ENCODE measurements around the gene ENAH. TPM values are rescaled to one million over a fixed set of nuclear protein-coding genes. Genes with fewer than 3 reads are reported as not detected.

Gene ENAH
- total and polyA plus RNA-seq, 9 of the 15 experiments (the other 6 are each of a cell fraction or from before 2014, with no cell fraction given) = 0.03 to 1.2 (median 0.15) TPM

DNA sequence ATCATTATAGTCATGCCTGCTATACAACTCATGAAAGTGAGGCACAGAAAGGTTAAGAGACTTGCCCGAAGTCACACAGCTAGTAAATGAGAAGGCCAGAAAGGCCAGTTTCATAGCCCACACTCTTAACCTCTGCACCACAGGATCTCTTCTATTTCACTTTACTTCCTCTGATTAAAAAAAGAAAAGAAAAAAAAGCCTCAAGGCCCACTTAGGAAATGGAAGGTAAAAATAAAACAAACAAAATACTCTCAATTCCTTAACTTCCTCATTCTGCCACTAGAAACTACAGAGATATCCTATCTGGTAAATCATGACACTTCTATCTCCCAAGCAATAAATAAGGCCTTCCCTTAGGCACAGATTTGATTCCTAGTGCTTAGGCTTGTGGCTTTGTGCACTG is 7.6 kb upstream of the ENAH start:
- H3K27ac ChIP-seq (ENCODE audit: extremely low read depth, low read depth, low read length) = no peak overlapping the region
- H3K27me3 ChIP-seq (ENCODE audit: control insufficient read depth in 2 of 2, insufficient read depth in 2 of 2, low read length in 2 of 2) = peaks cover 25 to 50% of the 10 kb centered on the region in 2 experiments; a peak in 4 of 5 replicates
- H3K4me1 ChIP-seq (replicated peaks in 1 of 2; ENCODE audit: control insufficient read depth in 2 of 2, insufficient read depth in 2 of 2, low read length in 2 of 2) = no peaks in the 10 kb centered on the region
- FAIRE-seq (no peak), ATAC-seq (no peak), DNase-seq (ENCODE audit: extremely low read depth in 1 of 4, low spot score in 3 of 4) (no peak)
- no peak overlapping the region for H2AFZ ChIP-seq (ENCODE audit: low read depth, low read length)
- POLR2A ChIA-PET = interaction anchor here (1.0 kb wide), 1 partner anchor 11 kb away, joined by 3 read pairs; no protein-coding TSS in a partner anchor
- H3K4me3 ChIP-seq = no peak overlapping the region
- WGBS (ENCODE audit: insufficient coverage, low coverage, missing lambda C conversion rate) = 11% methylated on average over 1 of the region's 1 CpG
- no peaks in the 10 kb centered on the region for H3K36me3 ChIP-seq (ENCODE audit: control insufficient read depth, insufficient read depth, low read length)
- no peak overlapping the region for H3K4me2 ChIP-seq (ENCODE audit: insufficient read depth, low read length)
- in situ Hi-C loops (cut with MboI) (no loop called here), intact Hi-C loops (cut with micrococcal nuclease) (loop anchor here (5.0 kb wide), 1 partner anchor 112 kb away; no protein-coding TSS in a partner anchor)
- H3K79me2 ChIP-seq (ENCODE audit: control insufficient read depth, insufficient read depth, low read length) = no peaks in the 10 kb centered on the region
- CTCF ChIA-PET (ENCODE audit: low intra/inter-chr PET ratio) = interaction anchor here (0.7 kb wide), 1 partner anchor 437 kb away, joined by 3 read pairs; no protein-coding TSS in a partner anchor
- no peaks in the 10 kb centered on the region for H3K9me3 ChIP-seq (replicated peaks; ENCODE audit: control insufficient read depth, insufficient read depth, low read depth, low read length)
- H4K20me1 ChIP-seq (replicated peaks; ENCODE audit: control insufficient read depth, insufficient read depth, low read length) = no peaks in the 10 kb centered on the region
- no peaks in the 10 kb centered on the region for H3K9me1 ChIP-seq (ENCODE audit: control insufficient read depth, insufficient read depth, low read length)
- no TSS peak for BruUV-seq (replicated peaks)
- no peak overlapping the region for H3K9ac ChIP-seq (ENCODE audit: insufficient read depth in 1 of 2, low read depth in 2 of 2, low read length in 2 of 2)
- TF ChIP-seq, protein P1, sequence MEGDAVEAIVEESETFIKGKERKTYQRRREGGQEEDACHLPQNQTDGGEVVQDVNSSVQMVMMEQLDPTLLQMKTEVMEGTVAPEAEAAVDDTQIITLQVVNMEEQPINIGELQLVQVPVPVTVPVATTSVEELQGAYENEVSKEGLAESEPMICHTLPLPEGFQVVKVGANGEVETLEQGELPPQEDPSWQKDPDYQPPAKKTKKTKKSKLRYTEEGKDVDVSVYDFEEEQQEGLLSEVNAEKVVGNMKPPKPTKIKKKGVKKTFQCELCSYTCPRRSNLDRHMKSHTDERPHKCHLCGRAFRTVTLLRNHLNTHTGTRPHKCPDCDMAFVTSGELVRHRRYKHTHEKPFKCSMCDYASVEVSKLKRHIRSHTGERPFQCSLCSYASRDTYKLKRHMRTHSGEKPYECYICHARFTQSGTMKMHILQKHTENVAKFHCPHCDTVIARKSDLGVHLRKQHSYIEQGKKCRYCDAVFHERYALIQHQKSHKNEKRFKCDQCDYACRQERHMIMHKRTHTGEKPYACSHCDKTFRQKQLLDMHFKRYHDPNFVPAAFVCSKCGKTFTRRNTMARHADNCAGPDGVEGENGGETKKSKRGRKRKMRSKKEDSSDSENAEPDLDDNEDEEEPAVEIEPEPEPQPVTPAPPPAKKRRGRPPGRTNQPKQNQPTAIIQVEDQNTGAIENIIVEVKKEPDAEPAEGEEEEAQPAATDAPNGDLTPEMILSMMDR (IDR thresholded peaks at IDR 0.05 in 2 of 3, conservative IDR thresholded peaks at IDR 0.05 in 1 of 3; ENCODE audit: insufficient read depth in 2 of 3, low read depth in 1 of 3, low read length in 3 of 3) = no peak
- no peak for TF ChIP-seq HEY1 (CRISPR knock-in tag; IDR thresholded peaks at IDR 0.05; ENCODE audit: borderline replicate concordance)
- TF ChIP-seq ZNF79 (CRISPR knock-in tag; IDR thresholded peaks at IDR 0.05; ENCODE audit: low read depth) = 0 out of 2 replicates have a peak, but pooled peaks have one; percentile 48
- no peak for TF ChIP-seq FOXA1 (IDR thresholded peaks at IDR 0.05; ENCODE audit: borderline replicate concordance)
- no peak for TF ChIP-seq MLLT1 (IDR thresholded peaks at IDR 0.05)
- peak in 1 of 2 experiments; percentile 75; a peak in 1 of 4 replicates for TF ChIP-seq TEAD1 (CRISPR knock-in tag; IDR thresholded peaks at IDR 0.05)
- no peak for TF ChIP-seq CCNT2 (IDR thresholded peaks at IDR 0.05; ENCODE audit: borderline replicate concordance, extremely low read depth, insufficient read length, low read depth, low read length)
- 0 out of 2 replicates have a peak, but pooled peaks have one; percentile 57 for TF ChIP-seq HMG20A (CRISPR knock-in tag; conservative IDR thresholded peaks at IDR 0.05)
- no peak for TF ChIP-seq ZNF347 (CRISPR knock-in tag; IDR thresholded peaks at IDR 0.05; ENCODE audit: low read depth)
- no peak for TF ChIP-seq JUNB (CRISPR knock-in tag; conservative IDR thresholded peaks at IDR 0.05)
- TF ChIP-seq ZFP36 (IDR thresholded peaks at IDR 0.05; ENCODE audit: low read depth, low read length, partially characterized antibody) = peak; percentile 53
- TF ChIP-seq ZNF140 (CRISPR knock-in tag; IDR thresholded peaks at IDR 0.05) = no peak
- TF ChIP-seq, protein P2, sequence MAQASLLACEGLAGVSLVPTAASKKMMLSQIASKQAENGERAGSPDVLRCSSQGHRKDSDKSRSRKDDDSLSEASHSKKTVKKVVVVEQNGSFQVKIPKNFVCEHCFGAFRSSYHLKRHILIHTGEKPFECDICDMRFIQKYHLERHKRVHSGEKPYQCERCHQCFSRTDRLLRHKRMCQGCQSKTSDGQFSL (CRISPR knock-in tag; IDR thresholded peaks at IDR 0.05) = no peak
- TF ChIP-seq, protein P2 (tag; IDR thresholded peaks at IDR 0.05) = no peak
- TF ChIP-seq, protein P3, sequence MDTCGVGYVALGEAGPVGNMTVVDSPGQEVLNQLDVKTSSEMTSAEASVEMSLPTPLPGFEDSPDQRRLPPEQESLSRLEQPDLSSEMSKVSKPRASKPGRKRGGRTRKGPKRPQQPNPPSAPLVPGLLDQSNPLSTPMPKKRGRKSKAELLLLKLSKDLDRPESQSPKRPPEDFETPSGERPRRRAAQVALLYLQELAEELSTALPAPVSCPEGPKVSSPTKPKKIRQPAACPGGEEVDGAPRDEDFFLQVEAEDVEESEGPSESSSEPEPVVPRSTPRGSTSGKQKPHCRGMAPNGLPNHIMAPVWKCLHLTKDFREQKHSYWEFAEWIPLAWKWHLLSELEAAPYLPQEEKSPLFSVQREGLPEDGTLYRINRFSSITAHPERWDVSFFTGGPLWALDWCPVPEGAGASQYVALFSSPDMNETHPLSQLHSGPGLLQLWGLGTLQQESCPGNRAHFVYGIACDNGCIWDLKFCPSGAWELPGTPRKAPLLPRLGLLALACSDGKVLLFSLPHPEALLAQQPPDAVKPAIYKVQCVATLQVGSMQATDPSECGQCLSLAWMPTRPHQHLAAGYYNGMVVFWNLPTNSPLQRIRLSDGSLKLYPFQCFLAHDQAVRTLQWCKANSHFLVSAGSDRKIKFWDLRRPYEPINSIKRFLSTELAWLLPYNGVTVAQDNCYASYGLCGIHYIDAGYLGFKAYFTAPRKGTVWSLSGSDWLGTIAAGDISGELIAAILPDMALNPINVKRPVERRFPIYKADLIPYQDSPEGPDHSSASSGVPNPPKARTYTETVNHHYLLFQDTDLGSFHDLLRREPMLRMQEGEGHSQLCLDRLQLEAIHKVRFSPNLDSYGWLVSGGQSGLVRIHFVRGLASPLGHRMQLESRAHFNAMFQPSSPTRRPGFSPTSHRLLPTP (IDR thresholded peaks at IDR 0.05; ENCODE audit: borderline replicate concordance, extremely low read depth, insufficient read length) = no peak
